GM19025 (cell line): ENCODE measurements around the gene CDC26.
"Not testable (repeated sequence)": the region's sequence is repeated elsewhere in the genome, so short reads cannot be mapped to it uniquely, and the experiment has no call there.

ENCODE experiments used
- ATAC-seq: cut with Tn5 transposase; IDR thresholded peaks from one replicate; pipeline ENCODE4 v1.9.1; 2021; ENCODE audit warnings: mild to moderate bottlenecking, low read depth, moderate library complexity; ENCODE audit not compliant: unreplicated experiment

The CDC26 gene

DNA sequence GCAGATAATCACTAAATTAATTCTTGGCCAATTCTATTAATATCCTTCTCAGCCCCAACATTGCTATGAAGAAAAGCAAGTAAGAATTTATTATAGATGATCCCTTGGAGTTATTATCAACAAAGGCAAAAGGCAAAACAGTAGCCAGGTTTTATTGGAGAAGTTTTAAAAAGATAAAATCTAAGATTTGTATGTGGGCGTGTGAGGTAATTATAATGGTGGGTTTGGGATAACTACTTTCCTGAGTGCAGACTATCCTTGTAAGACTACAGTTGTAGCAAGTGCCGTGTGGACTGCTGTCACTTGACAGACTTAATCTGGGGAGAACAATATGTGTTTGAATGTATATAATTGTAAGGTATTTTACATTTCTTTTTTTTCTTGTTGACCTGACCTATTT lies 30.8 kb downstream of the CDC26 start:
- ATAC-seq, result no peak

DNA sequence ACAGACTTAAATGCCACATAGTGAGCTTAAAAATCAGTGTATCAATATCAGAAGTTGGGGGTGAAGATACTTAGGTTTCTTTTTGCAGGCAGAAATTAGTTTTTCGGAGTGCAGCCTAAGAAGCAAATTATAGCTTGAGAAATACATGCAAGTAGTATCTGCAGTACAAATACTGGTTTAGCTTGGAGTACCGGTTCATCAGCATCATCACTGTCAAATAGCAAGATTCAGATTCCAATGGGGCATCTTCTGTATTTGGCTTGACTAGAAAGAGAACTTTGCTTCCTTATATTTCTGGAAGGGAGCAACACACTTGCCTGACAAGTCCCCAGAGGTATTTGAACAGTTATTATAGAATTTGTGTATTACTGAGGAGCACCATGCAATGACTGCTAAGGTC lies 34.2 kb downstream of the CDC26 start:
- ATAC-seq, result no peak

DNA sequence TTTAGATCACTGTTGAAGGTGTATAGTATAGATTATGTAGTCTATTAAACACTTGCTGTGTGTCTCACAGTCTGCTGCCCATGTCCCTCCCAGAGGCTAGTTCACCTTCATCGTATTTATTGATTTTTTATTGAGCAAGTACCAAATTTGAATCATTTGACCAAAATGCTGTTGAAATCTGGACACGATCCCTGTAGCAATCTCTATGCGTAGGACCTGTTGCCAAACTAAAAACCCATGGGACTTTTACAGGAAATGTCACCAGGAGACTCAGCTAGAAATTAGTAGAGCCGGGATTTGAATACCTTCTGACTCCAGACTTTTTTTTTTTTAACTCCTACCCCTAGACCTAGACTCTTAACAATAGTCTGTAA lies 36.5 kb downstream of the CDC26 start:
- no peak for ATAC-seq

DNA sequence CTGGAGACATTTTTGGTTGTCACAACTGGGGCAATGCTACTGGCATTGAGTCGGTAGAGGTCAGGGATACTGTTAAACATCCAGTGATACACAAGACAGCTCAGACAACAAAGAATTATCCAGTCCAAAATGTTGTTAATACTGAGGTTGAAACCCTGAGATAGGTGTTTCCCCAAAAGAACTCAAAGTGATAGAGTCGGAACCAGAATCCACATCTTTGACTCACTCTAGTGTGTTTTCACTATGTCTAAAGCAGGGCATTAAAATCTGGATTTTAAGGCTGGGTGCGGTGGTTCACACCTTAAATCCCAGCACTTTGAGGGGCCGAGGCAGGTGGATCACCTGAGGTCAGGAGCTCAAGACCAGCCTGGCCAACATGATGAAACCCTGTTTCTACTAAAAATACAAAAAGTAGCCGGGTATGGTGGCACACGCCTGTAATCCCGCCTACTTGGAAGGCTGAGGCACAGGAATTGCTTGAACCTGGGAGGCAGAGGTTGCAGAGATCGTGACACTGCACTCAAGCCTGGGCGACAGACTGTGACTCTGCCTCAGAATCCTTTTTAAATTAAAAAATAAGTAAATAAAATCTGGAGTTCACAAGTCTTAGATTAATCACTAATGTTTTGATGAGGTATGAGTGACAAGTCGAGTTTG lies 37.0 kb downstream of the CDC26 start:
- no peak for ATAC-seq

DNA sequence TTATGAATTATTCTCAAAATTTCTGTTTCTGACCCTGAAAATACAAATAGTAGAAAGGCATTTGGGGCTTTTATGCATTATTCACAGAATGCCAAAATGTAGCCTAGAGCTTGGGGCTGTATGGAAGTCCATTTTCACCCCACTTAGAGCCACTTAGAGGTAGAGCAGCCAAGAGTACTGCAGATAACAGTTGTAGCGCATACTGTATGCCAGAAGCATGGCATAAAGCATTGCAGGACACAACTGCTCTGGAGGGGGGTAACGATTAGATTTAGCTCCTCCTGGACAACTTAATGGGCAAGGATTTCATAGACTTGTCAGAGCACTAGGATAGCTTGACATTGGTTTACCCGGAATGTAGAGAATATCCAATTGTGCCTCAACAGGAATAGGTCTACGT lies 38.3 kb downstream of the CDC26 start:
- ATAC-seq, result no peak

DNA sequence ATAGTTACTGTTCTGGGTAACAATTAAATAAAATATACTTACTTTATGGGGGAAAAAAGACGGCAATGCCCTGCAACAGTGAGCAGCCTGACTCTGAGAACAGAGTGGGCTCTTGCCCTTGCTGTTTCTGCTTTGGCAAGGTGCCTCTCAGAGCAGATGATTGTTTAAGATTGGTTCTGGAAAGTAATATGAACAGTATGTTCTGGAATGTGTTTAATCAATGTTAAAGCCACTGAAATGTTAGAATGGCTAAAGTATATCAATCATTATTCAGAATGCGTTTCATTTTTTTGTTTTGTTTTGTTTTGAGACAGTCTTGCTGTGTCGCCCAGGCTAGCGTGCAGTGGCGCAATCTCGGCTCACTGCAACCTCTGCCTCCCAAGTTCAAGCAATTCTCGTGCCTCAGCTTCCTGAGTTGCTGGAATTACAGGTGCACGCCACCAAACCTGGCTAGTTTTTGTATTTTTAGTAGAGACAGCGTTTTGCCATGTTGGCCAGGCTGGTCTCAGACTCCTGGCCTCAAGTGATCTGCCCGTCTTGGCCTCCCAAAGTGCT lies 39.6 kb downstream of the CDC26 start:
- ATAC-seq, result not testable (repeated sequence)

DNA sequence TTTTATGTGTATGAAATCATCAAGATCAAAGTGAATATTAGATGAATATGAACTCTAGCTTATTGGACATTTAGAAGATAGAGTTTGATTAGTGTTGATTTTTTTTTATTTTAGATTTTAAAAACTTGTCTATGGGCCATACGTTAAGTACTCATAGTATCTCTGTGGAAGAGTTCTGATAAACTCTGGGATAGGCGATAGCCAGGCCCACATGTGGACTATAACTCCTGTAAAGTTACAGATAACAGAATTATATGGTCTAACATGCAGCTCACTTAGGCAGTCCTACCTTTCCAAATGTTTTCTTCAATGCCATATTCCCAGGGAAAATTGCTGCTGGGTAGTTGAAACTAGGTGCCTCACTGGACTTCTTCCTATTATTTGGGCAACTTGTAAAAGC lies 43.7 kb downstream of the CDC26 start:
- ATAC-seq, result no peak

DNA sequence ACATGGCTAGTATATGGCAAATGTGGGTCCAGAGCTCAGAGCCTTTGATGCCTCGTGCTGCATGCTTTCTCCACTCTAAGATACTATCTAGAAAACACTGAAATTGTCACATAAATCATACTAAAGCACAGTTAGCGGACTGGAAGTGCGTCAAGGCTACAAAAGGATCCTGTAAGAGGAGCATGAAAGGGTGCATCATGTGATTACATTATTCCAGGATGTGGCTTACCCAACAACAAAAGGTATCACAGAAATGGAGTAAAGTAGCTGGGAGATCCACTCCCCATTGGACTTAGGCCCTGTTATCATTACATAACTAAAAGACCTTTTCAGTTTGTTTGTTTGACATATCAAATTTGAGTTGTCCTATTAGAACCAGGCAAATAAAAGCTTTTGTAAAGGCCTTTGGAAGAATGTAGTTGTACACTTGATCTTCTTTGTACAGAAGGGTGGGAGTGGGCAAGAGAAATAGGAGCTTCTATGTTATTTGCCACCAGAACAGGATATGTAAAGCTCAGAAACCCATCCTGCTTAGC lies 47.2 kb downstream of the CDC26 start:
- no peak for ATAC-seq

DNA sequence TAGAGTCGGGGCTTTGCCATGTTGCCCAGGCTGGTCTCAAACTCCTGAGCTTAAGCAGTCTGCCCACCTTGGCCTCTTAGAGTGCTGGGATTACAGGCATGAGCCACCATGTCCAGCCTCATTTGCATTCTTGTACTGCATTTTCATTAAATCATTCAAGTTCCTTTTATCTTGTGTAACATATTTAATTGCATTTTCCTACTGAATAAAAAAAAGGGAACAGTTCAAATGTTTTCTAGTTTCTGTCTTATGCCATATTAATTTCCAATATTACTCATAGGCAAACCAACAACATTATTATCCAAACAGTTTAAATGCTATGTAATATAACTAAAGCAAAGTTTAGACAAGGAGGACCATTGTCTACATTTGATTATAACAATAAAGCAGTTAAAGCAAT lies 47.9 kb downstream of the CDC26 start:
- no peak for ATAC-seq

DNA sequence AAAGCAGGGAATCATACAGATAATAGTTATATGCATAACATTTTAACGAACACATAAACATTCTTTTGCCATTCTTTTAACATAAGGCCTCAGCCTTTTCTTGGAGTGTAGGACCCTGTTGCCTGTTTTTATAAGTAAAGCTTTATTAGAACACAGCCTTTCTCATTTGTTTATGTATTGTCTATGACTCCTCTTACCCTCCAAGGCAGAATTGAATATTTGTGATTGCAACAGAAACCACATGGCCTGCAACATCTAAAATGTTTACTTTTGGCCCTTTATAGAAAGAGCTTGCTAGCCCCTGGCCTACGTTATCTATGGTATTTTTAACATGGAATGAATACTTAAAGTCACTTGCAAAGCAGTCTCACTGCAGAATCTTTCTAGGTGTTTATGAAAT lies 51.4 kb downstream of the CDC26 start:
- no peak for ATAC-seq

DNA sequence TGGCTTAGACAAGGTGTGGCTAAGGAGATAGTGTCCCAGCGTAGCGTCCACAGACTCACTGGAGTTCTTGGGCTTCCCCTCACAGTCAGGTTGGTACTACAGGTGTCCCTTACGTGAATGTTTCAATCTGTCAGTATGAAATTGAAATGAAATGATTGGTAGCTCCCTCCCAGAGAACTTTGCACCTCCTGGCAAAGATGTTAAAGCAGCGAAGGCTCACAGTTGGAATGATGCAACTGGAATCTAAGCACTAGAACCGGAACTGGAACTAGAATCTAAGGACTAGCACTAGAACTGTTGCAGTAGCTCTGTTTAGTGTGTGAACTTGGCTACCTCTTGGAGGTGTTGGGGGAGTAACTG lies 52.9 kb downstream of the CDC26 start:
- ATAC-seq, result no peak

DNA sequence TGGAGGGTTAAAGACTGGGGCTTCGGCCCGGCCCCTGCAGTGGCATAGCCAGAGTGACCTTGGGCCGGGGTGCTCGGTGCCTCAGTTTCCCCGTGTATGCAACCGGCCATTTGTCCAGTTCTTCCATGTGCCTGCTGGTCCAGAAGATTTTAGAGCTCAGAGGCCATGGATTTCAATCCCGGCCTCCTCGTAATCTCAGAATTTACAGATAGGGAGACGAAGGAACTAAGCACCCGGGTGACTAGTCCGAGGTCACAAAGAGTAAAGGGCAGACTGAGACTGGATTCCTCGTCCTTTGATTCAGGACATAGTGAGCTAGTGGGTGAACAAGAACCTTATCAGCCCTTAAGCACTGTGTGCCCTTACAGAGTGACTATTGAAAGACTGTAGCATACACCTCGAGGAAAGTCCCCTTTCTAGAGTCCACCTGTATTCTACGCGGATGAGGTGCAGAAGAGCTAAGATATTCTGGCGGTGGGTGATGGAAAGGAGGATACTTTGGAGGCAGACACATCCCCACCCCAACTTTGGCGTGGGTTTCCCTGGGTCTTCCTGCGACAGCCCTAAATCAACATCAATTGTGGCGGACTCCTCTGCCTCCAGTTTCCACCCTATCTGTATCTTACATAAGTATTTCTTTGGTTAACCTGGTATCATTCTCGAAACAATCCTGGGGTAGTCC lies 53.4 kb downstream of the CDC26 start:
- no peak for ATAC-seq

DNA sequence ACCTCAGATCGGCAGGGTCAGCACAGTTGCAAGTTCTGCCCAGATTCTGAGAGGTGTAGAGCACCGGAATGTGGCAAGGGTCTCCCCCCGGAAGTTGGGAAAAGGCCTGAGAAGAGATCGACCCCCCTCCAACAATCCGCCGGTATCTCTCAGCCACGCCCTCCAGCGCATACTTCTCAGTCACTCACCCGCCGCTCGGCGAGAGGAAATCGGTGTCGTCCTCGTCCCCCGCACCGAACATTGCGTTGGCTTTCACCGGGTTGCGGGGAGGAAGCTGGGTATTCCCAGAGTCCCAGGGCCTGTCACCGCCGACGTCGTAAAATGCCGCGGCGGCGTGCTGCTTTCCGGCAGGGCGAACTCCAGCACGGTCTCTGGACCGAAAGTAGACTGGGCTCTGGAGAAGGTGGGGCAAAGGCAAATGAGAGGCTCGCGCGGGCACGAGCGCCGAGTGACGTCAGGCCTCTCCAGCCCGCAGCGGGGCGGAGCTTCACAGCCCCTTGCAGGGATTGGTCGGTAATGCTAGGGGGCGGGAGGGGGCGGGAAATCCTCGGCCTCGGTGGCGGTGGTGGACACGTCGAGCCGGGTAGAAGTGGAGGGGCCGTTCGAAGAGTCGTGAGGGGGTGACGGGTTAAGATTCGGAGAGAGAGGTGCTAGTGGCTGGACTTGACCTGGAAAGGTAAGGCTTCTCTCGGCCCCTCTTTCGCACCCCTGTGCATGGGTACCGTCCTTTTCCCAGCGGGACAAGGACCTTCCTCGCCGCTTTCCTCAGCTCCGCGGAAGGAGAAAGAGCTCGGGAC lies 54.2 kb downstream of the CDC26 start, which contains the start of the genes FKBP15 and SLC31A1:
Gene FKBP15 (minus strand): TSS at position 275 of the 797 bp plus-strand sequence. CDS start 34 bp downstream, at position 241.
Gene SLC31A1 (plus strand): TSS at position 542 of the 797 bp plus-strand sequence. CDS start 34,605 bp downstream, outside the sequence.
- ATAC-seq, result peak; percentile 89

DNA sequence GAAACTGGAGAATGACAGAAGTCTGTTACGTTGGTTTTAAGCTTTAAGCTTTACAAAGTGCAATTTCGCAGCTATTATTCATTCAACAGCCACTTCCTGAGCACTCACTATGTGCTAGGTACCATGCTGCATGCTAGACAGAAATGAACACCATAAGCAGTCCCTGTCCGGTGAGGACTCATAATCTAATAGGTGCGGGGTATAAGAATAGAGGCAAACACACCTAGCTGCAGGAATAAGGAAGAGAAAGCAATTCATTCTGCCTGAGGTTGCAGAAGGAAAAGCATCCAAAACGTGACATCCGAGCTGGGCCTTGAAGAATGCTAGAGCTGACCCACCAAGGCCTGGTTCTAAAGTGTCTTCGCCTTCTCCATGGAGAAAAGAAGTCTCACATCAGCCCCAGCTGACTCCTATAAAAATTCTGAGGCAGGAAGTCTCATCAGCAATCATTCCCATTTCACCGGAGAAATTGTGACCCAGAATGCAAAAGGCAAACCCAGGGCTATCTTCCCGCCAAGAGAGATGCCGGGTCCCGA lies 54.8 kb downstream of the CDC26 start:
- no peak for ATAC-seq

DNA sequence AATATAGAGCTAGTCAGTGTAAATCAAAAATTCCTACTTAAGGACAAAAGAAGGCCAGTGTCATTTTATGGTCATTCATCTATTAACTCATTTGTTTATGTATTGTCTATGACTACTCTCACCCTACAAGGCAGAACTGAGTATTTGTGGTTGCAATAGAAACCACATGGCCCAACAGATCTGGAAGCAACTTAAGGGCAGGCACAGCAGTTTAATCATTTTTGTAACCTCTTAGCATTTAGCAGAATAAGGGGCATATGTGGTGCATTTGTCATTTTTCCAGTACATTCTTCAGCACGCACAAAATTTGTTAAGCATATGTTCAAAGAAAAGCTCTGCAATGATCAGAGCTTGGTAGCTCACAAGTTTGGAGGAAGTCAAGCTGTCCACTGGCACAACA lies 55.4 kb downstream of the CDC26 start:
- ATAC-seq, result peak; percentile 40

DNA sequence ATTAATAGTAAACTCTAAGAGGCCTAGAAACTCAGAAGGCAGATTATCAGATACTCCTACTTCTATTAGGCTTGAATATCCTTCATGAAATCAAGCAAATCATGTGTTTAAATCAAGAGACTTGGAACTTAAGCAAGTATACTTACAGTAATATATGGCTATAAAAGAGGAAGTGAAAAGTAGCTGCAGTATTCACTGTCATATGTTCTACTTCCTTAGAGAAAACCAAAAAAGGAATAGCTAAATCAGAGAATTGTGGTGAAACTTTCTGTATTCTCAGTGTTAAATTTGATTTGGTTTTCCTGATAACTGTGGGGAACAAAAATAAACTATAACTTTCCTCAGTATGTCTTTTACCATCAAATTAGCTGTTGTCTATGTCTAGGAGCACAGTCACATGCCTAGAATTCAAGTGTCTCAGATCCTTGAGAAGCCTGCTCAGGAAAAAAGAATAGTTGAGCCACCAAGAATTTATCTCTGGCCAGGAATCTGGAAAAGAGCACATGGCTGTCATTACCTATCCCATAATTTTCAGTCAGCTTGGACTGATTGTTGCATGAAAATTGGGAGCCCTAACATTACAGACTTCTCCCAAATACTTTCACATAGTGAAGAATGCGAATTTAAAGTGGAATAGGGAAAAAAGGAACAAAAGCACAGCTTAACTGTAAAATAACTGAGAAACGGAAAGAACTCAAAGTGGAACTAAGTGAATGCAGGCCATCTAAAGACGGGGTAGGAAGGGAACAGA lies 56.0 kb downstream of the CDC26 start:
- ATAC-seq, result peak; percentile 25
